Hepatocyte (in vitro differentiated cells): Measurements from ENCODE around the gene CSTPP1. TPM values are rescaled to one million over a fixed set of nuclear protein-coding genes. Genes with fewer than 3 reads are reported as not detected.

Experiments used
- DNase-seq: peaks from one replicate; pipeline ENCODE4 v3.0.0-alpha.2; 2016; ENCODE audit warnings: low spot score
- H2AFZ ChIP-seq: fragments of 200-600 bp; sonication (generic); 2 replicates; pipeline ENCODE4 v1.6.0; 2016; ENCODE audit warnings: antibody characterized with exemption, mild to moderate bottlenecking
- H3K27ac ChIP-seq: fragments of 200-600 bp; sonication (generic); 2 replicates; pipeline ENCODE4 v1.5.1; 2016; ENCODE audit warnings: mild to moderate bottlenecking
- H3K27me3 ChIP-seq: fragments of 200-600 bp; sonication (generic); 2 replicates; pipeline ENCODE4 v1.6.1; 2016
- H3K36me3 ChIP-seq: fragments of 200-600 bp; sonication (generic); replicated peaks from 2 replicates; pipeline ENCODE4 v1.5.1; 2016; ENCODE audit warnings: low read depth; ENCODE audit not compliant: insufficient read depth
- H3K4me1 ChIP-seq: fragments of 200-600 bp; sonication (generic); 2 replicates; pipeline ENCODE4 v1.5.1; 2016; ENCODE audit warnings: mild to moderate bottlenecking, moderate library complexity; ENCODE audit not compliant: insufficient read depth
- H3K4me2 ChIP-seq: fragments of 200-600 bp; sonication (generic); 2 replicates; pipeline ENCODE4 v1.6.0; 2016
- H3K4me3 ChIP-seq: fragments of 200-600 bp; sonication (generic); 2 replicates; pipeline ENCODE4 v1.5.1; 2016; ENCODE audit warnings: mild to moderate bottlenecking
- H3K79me2 ChIP-seq: fragments of 200-600 bp; sonication (generic); 2 replicates; pipeline ENCODE4 v1.6.0; 2017; ENCODE audit warnings: mild to moderate bottlenecking
- H3K9me2 ChIP-seq: fragments of 200-600 bp; sonication (generic); replicated peaks from 2 replicates; pipeline ENCODE4 v1.6.0; 2017; ENCODE audit warnings: mild to moderate bottlenecking; ENCODE audit not compliant: insufficient read depth
- H3K9me3 ChIP-seq: fragments of 200-600 bp; sonication (generic); 2 replicates; pipeline ENCODE4 v1.5.1; 2016; ENCODE audit warnings: low read depth, mild to moderate bottlenecking
- H4K20me1 ChIP-seq: fragments of 200-600 bp; sonication (generic); 2 replicates; pipeline ENCODE4 v1.6.0; 2016; ENCODE audit warnings: mild to moderate bottlenecking; ENCODE audit not compliant: insufficient read depth, poor library complexity, severe bottlenecking
- EZH2 ChIP-seq: fragments of 200-600 bp; sonication (generic); IDR thresholded peaks from 2 replicates; pipeline ENCODE4 v1.6.1; 2016; ENCODE audit warnings: antibody characterized with exemption, mild to moderate bottlenecking, borderline replicate concordance
- EZH2phosphoT487 ChIP-seq: fragments of 200-600 bp; sonication (generic); IDR thresholded peaks from one replicate; pipeline ENCODE4 v1.6.1; 2018; ENCODE audit warnings: antibody characterized with exemption, mild to moderate bottlenecking, low read depth, moderate library complexity; ENCODE audit not compliant: unreplicated experiment, severe bottlenecking
- WGBS: methylation state at CpG from one replicate; pipeline ENCODE4 v1.1.6; 2016; ENCODE audit warnings: low lambda C conversion rate; ENCODE audit errors: missing lambda C conversion rate; 5-methylcytosine and 5-hydroxymethylcytosine counted together
- polyA plus RNA-seq: library from polyadenylated mRNA; unstranded; fragments of >200 nt; fragmentation: Nextera tagmentation; extraction: Ambion mirVana; gene quantifications from 2 replicates; pipeline ENCODE4 v1.2.1, GENCODE V29; 2016
- total RNA-seq: library from RNA; depleted of rRNA; stranded (reverse); fragments of >200 nt; gene quantifications from 2 replicates; pipeline ENCODE4 v1.2.3, GENCODE V29; 2014
- TF ChIP-seq, protein P1 (sequence below): fragments of 200-600 bp; sonication (generic); IDR thresholded peaks from 2 replicates; pipeline ENCODE4 v1.5.1; 2016; ENCODE audit warnings: antibody characterized with exemption, mild to moderate bottlenecking; ENCODE audit not compliant: poor library complexity

CSTPP1 gene
- total and polyA plus RNA-seq, 2 experiments from 2014 or later, result 23.0 to 44.3 TPM

DNA sequence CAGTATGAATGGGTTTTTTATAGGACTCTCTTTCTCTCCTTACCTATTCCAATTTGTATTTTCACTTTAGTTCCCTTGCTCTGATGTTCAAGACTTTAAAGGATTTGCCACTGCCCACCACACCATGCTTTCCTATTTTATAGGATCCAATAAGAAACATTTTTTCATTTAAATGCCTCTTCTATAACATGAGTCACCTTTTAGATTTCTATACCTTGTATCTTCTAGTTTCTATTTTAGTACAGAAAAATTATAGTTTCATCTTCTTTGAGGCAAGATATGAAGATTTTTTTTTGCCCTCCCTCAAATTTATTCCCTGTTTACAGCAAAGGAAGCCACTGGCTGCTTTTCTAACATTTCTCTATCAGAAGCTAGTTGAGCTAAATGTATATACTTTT, 163.4 kb downstream of the CSTPP1 start:
- Histone ChIP-seq H3K9me2 (no peaks in the 10 kb centered on the region), H3K4me1 (peaks cover 4% of the 10 kb centered on the region), H3K4me3 (no peak overlapping the region), H3K9me3 (no peaks in the 10 kb centered on the region), H3K27me3 (no peaks in the 10 kb centered on the region), H4K20me1 (no peaks in the 10 kb centered on the region), H3K36me3 (peaks cover 4% of the 10 kb centered on the region), H3K79me2 (no peaks in the 10 kb centered on the region), H2AFZ (no peak overlapping the region), H3K4me2 (no peak overlapping the region), H3K27ac (no peak overlapping the region)
- TF ChIP-seq, protein P1, sequence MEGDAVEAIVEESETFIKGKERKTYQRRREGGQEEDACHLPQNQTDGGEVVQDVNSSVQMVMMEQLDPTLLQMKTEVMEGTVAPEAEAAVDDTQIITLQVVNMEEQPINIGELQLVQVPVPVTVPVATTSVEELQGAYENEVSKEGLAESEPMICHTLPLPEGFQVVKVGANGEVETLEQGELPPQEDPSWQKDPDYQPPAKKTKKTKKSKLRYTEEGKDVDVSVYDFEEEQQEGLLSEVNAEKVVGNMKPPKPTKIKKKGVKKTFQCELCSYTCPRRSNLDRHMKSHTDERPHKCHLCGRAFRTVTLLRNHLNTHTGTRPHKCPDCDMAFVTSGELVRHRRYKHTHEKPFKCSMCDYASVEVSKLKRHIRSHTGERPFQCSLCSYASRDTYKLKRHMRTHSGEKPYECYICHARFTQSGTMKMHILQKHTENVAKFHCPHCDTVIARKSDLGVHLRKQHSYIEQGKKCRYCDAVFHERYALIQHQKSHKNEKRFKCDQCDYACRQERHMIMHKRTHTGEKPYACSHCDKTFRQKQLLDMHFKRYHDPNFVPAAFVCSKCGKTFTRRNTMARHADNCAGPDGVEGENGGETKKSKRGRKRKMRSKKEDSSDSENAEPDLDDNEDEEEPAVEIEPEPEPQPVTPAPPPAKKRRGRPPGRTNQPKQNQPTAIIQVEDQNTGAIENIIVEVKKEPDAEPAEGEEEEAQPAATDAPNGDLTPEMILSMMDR, result no peak
- TF ChIP-seq EZH2phosphoT487, result no peak
- TF ChIP-seq EZH2, result no peak
- DNase-seq, result no peak

GRCh38 chr11:47101406-47101805, 164.8 kb downstream of the CSTPP1 start:
- Histone ChIP-seq H3K4me2 (no peak overlapping the region), H3K36me3 (peaks cover 1% of the 10 kb centered on the region), H3K9me3 (no peaks in the 10 kb centered on the region), H3K79me2 (no peaks in the 10 kb centered on the region), H3K27me3 (no peaks in the 10 kb centered on the region), H3K4me3 (no peak overlapping the region), H4K20me1 (no peaks in the 10 kb centered on the region), H3K9me2 (no peaks in the 10 kb centered on the region), H2AFZ (no peak overlapping the region), H3K4me1 (peaks cover 4% of the 10 kb centered on the region), H3K27ac (no peak overlapping the region)
- no peak for DNase-seq
- 65% methylated on average over 3 of the region's 3 CpGs for WGBS
- no peak for TF ChIP-seq EZH2phosphoT487
- TF ChIP-seq, protein P1, result no peak
- TF ChIP-seq EZH2, result no peak

GRCh38 chr11:47104261-47104950, 167.8 kb downstream of the CSTPP1 start:
- Histone ChIP-seq H3K9me3 (no peaks in the 10 kb centered on the region), H3K4me2 (no peak overlapping the region), H3K4me3 (no peak overlapping the region), H3K79me2 (no peaks in the 10 kb centered on the region), H3K27ac (no peak overlapping the region), H2AFZ (no peak overlapping the region), H3K4me1 (peaks cover 5% of the 10 kb centered on the region), H3K27me3 (no peaks in the 10 kb centered on the region), H3K9me2 (no peaks in the 10 kb centered on the region), H3K36me3 (no peaks in the 10 kb centered on the region), H4K20me1 (no peaks in the 10 kb centered on the region)
- DNase-seq, result no peak
- 62% methylated on average over 3 of the region's 3 CpGs for WGBS
- TF ChIP-seq EZH2 (no peak), EZH2phosphoT487 (no peak)
- TF ChIP-seq, protein P1, result no peak
